ENCODE data around the gene PECR. TPM values are rescaled to one million over a fixed set of nuclear protein-coding genes. Genes with fewer than 3 reads are reported as not detected.
"Not testable (repeated sequence)": the region's sequence is repeated elsewhere in the genome, so short reads cannot be mapped to it uniquely, and the experiment has no call there.

The PECR gene
- total and polyA plus RNA-seq, 9 of the 15 experiments (the other 6 are each of a cell fraction or from before 2014, with no cell fraction given): 1.1 to 10.3 (median 8.2) TPM

- 35% methylated on average over 2 of the region's 5 CpGs for WGBS (ENCODE audit: insufficient coverage, low coverage, missing lambda C conversion rate)
- POLR2A ChIA-PET: interaction anchor here (1.2 kb wide), 1 partner anchor 9 kb away, joined by 6 read pairs; no protein-coding TSS in a partner anchor
- H3K4me2 ChIP-seq (ENCODE audit: insufficient read depth, low read length); H3K4me3 ChIP-seq; CTCF ChIA-PET (ENCODE audit: low intra/inter-chr PET ratio); BruUV-seq (replicated peaks); H4K20me1 ChIP-seq (replicated peaks; ENCODE audit: control insufficient read depth, insufficient read depth, low read length); H3K4me1 ChIP-seq (replicated peaks in 1 of 2; ENCODE audit: control insufficient read depth in 2 of 2, insufficient read depth in 2 of 2, low read length in 2 of 2); H3K9me3 ChIP-seq (replicated peaks; ENCODE audit: control insufficient read depth, insufficient read depth, low read depth, low read length); H3K9ac ChIP-seq (ENCODE audit: insufficient read depth in 1 of 2, low read depth in 2 of 2, low read length in 2 of 2); H3K27me3 ChIP-seq (ENCODE audit: control insufficient read depth in 2 of 2, insufficient read depth in 2 of 2, low read length in 2 of 2); DNase-seq (ENCODE audit: extremely low read depth in 1 of 4, low spot score in 3 of 4); H2AFZ ChIP-seq (ENCODE audit: low read depth, low read length); H3K27ac ChIP-seq (ENCODE audit: extremely low read depth, low read depth, low read length); H3K36me3 ChIP-seq (ENCODE audit: control insufficient read depth, insufficient read depth, low read length); H3K9me1 ChIP-seq (ENCODE audit: control insufficient read depth, insufficient read depth, low read length); H3K79me2 ChIP-seq (ENCODE audit: control insufficient read depth, insufficient read depth, low read length); FAIRE-seq; intact Hi-C loops (cut with micrococcal nuclease); in situ Hi-C loops (cut with MboI); ATAC-seq: not testable (repeated sequence)
Measured at GRCh38 chr2:215988556-215989207, 92.9 kb downstream of the PECR start.

Other genes with a start within 250 kb of the PECR start
- 2.9 and 3.6 TPM in 2 replicates for gene MREG, start 68.3 kb downstream of the PECR start, total RNA-seq (2014; rRNA removed)
- 2.3 and 2.8 TPM in 2 replicates for gene MREG, start 68.3 kb downstream of the PECR start, total RNA-seq (2014; rRNA removed; fragmentation: Illumina TruSeq; extraction: Trizol)
- gene MREG, start 68.3 kb downstream of the PECR start, total RNA-seq (2015; rRNA removed; fragmentation: Illumina TruSeq; extraction: Trizol): 2.0 and 2.1 TPM in 2 replicates
- gene MREG, start 68.3 kb downstream of the PECR start, total RNA-seq (2021): 3.5 and 3.8 TPM in 2 replicates
- gene MREG, start 68.3 kb downstream of the PECR start, polyA plus RNA-seq (2011; rRNA removed): 1.5 and 2.3 TPM in 2 replicates
- 1.2 and 2.8 TPM in 2 replicates for gene MREG, start 68.3 kb downstream of the PECR start, polyA plus RNA-seq (2014; fragmentation: Illumina TruSeq; extraction: Trizol)
- gene MREG, start 68.3 kb downstream of the PECR start, polyA plus RNA-seq (2014; fragmentation: Nextera tagmentation; extraction: Ambion mirVana): 1 to 10 TPM in 1 of 2 experiments, under 1 TPM in 1; 0.77 to 1.0 TPM
- 2.0 and 2.8 TPM in 2 replicates for gene MREG, start 68.3 kb downstream of the PECR start, polyA plus RNA-seq (2014; rRNA removed)
- gene TMEM169, start 110 bp upstream of the PECR start, total RNA-seq (2014; rRNA removed): not detected in 2 replicates
- 0.04 and 0.13 TPM in 2 replicates for gene TMEM169, start 110 bp upstream of the PECR start, total RNA-seq (2014; rRNA removed; fragmentation: Illumina TruSeq; extraction: Trizol)
- 0.08 TPM in 1 of 2 replicates, not detected in the other for gene TMEM169, start 110 bp upstream of the PECR start, total RNA-seq (2015; rRNA removed; fragmentation: Illumina TruSeq; extraction: Trizol)
- gene TMEM169, start 110 bp upstream of the PECR start, total RNA-seq (2021): 0.04 and 0.13 TPM in 2 replicates
- gene TMEM169, start 110 bp upstream of the PECR start, polyA plus RNA-seq (2011; rRNA removed): not detected in 2 replicates
- 0.07 and 0.09 TPM in 2 replicates for gene TMEM169, start 110 bp upstream of the PECR start, polyA plus RNA-seq (2014; fragmentation: Illumina TruSeq; extraction: Trizol)
- under 1 TPM in 1 of 2 experiments, not detected in 1; 0.01 TPM for gene TMEM169, start 110 bp upstream of the PECR start, polyA plus RNA-seq (2014; fragmentation: Nextera tagmentation; extraction: Ambion mirVana)
- not detected in 2 replicates for gene TMEM169, start 110 bp upstream of the PECR start, polyA plus RNA-seq (2014; rRNA removed)
- 189 and 191 TPM in 2 replicates for gene XRCC5, start 27.5 kb upstream of the PECR start, total RNA-seq (2014; rRNA removed)
- 334 and 394 TPM in 2 replicates for gene XRCC5, start 27.5 kb upstream of the PECR start, total RNA-seq (2014; rRNA removed; fragmentation: Illumina TruSeq; extraction: Trizol)
- 274 and 297 TPM in 2 replicates for gene XRCC5, start 27.5 kb upstream of the PECR start, total RNA-seq (2015; rRNA removed; fragmentation: Illumina TruSeq; extraction: Trizol)
- gene XRCC5, start 27.5 kb upstream of the PECR start, total RNA-seq (2021): 283 and 290 TPM in 2 replicates
- gene XRCC5, start 27.5 kb upstream of the PECR start, polyA plus RNA-seq (2011; rRNA removed): 398 and 551 TPM in 2 replicates
- 252 and 289 TPM in 2 replicates for gene XRCC5, start 27.5 kb upstream of the PECR start, polyA plus RNA-seq (2014; fragmentation: Illumina TruSeq; extraction: Trizol)
- gene XRCC5, start 27.5 kb upstream of the PECR start, polyA plus RNA-seq (2014; fragmentation: Nextera tagmentation; extraction: Ambion mirVana): 100 to 1,000 TPM; 325 to 369 TPM
- 156 and 168 TPM in 2 replicates for gene XRCC5, start 27.5 kb upstream of the PECR start, polyA plus RNA-seq (2014; rRNA removed)